Measurements from ENCODE around the gene CCR7. TPM values are rescaled to one million over a fixed set of nuclear protein-coding genes. Genes with fewer than 3 reads are reported as not detected.

Gene CCR7
- total and polyA plus RNA-seq, 2 of the 8 experiments (the other 6 are each of a cell fraction or from before 2014, with no cell fraction given) = 0.12 to 0.17 TPM

- FAIRE-seq (no peak), DNase-seq (ENCODE audit: low read depth in 1 of 2, low spot score in 2 of 2) (no peak)
- no peak overlapping the region for H2BK120ac ChIP-seq (replicated peaks; ENCODE audit: low read depth, low read length)
- H2BK15ac ChIP-seq (ENCODE audit: low read length) = no peak overlapping the region
- TF ChIP-seq SRF (IDR thresholded peaks at IDR 0.05; ENCODE audit: low read depth, low read length) = no peak
- H2AK5ac ChIP-seq (ENCODE audit: low read depth, low read length) = no peak overlapping the region
- H3K23ac ChIP-seq (ENCODE audit: insufficient read length) = no peak overlapping the region
- no peak overlapping the region for H3K56ac ChIP-seq (replicated peaks; ENCODE audit: insufficient read length, low read depth, low read length)
- no peaks in the 10 kb centered on the region for H3K36me3 ChIP-seq (ENCODE audit: control insufficient read depth in 2 of 4, insufficient read depth in 4 of 4, low read length in 3 of 4)
- no peak overlapping the region for H2AFZ ChIP-seq (ENCODE audit: low read length)
- no peaks in the 10 kb centered on the region for H3K27me3 ChIP-seq (replicated peaks in 1 of 4; ENCODE audit: control insufficient read depth in 3 of 4, extremely low read depth in 1 of 4, insufficient read depth in 3 of 4, low read length in 3 of 4)
- H3K18ac ChIP-seq (ENCODE audit: extremely low read depth, low read length) = no peak overlapping the region
- no peak overlapping the region for H3K4ac ChIP-seq (replicated peaks; ENCODE audit: insufficient read length, low read depth, low read length)
- no peak overlapping the region for H3K14ac ChIP-seq (ENCODE audit: insufficient read length)
- no peaks in the 10 kb centered on the region for H3K79me1 ChIP-seq (ENCODE audit: low read depth, low read length)
- H3K9ac ChIP-seq (replicated peaks in 1 of 4; ENCODE audit: extremely low read depth in 1 of 4, low read depth in 3 of 4, low read length in 3 of 4) = no peak overlapping the region
- H4K91ac ChIP-seq (replicated peaks; ENCODE audit: insufficient read length, low read length) = no peak overlapping the region
- no peak overlapping the region for H2BK20ac ChIP-seq (ENCODE audit: low read length)
- no peaks in the 10 kb centered on the region for H3K9me3 ChIP-seq (ENCODE audit: insufficient read depth in 2 of 2, low read depth in 1 of 2, low read length in 1 of 2)
- no peak overlapping the region for H4K8ac ChIP-seq (ENCODE audit: extremely low read depth, insufficient read depth, low read length)
- peaks cover 0 to 4% (median 2%) of the 10 kb centered on the region in 4 experiments; a peak in 5 of 7 replicates for H3K4me1 ChIP-seq (replicated peaks in 1 of 4; ENCODE audit: control insufficient read depth in 3 of 4, insufficient read depth in 4 of 4, low read length in 3 of 4)
- H2BK12ac ChIP-seq (ENCODE audit: low read depth, low read length) = no peak overlapping the region
- no peaks in the 10 kb centered on the region for H4K20me1 ChIP-seq (replicated peaks in 1 of 2; ENCODE audit: control insufficient read depth in 1 of 2, insufficient read depth in 2 of 2, low read length in 2 of 2)
- H2BK5ac ChIP-seq (ENCODE audit: low read depth, low read length) = no peak overlapping the region
- H3K27ac ChIP-seq (ENCODE audit: low read depth, low read length) = no peak overlapping the region
- ChIA-PET POLR2A (ENCODE audit: partially characterized antibody) (no interaction called here), CTCF (ENCODE audit: partially characterized antibody) (interaction anchor here (1.6 kb wide), 1 partner anchor 8 kb away, joined by 4 read pairs; no protein-coding TSS in a partner anchor)
- no peak overlapping the region for H4K5ac ChIP-seq (ENCODE audit: insufficient read length, low read depth, low read length)
- H3K23me2 ChIP-seq (ENCODE audit: low read depth, low read length) = no peaks in the 10 kb centered on the region; the same call in 1 of the 2 replicates
- H3K4me2 ChIP-seq (ENCODE audit: insufficient read depth in 1 of 2, low read depth in 2 of 2, low read length in 2 of 2) = no peak overlapping the region
- H3K79me2 ChIP-seq (ENCODE audit: control insufficient read depth in 1 of 2, insufficient read depth in 2 of 2, low read length in 2 of 2) = no peaks in the 10 kb centered on the region
- no peak overlapping the region for H3K4me3 ChIP-seq (ENCODE audit: extremely low read depth in 1 of 4, insufficient read depth in 2 of 4, low read depth in 3 of 4, low read length in 4 of 4)
- 94% methylated on average over 11 of the region's 11 CpGs; no CpG with 5 or more reads in 1 of the 2 experiments for WGBS, 2 experiments (ENCODE audit: extremely low coverage in 1 of 2, insufficient coverage in 1 of 2, insufficient read length in 1 of 2, insufficient replicate concordance in 2 of 2, low coverage in 1 of 2, low lambda C conversion rate in 2 of 2, missing lambda C conversion rate in 1 of 2)
These were observed 47.5 kb upstream of the CCR7 start for GRCh38 chr17:40612599-40613244.
